Measurements from ENCODE around the gene EIF3D. TPM values are rescaled to one million over a fixed set of nuclear protein-coding genes. Genes with fewer than 3 reads are reported as not detected.

Gene EIF3D
- total and polyA plus RNA-seq, 2 of the 8 experiments (the other 6 are each of a cell fraction or from before 2014, with no cell fraction given) = 195 to 408 TPM

GRCh38 chr22:36571991-36572390 lies 43.0 kb upstream of the EIF3D start:
- H2BK5ac ChIP-seq (ENCODE audit: low read depth, low read length) = no peak overlapping the region
- H3K36me3 ChIP-seq (ENCODE audit: control insufficient read depth in 2 of 4, insufficient read depth in 4 of 4, low read length in 3 of 4) = no peaks in the 10 kb centered on the region
- CTCF ChIA-PET (ENCODE audit: partially characterized antibody) = no interaction called here
- no peak overlapping the region for H3K4ac ChIP-seq (replicated peaks; ENCODE audit: insufficient read length, low read depth, low read length)
- H3K79me2 ChIP-seq (ENCODE audit: control insufficient read depth in 1 of 2, insufficient read depth in 2 of 2, low read length in 2 of 2) = no peaks in the 10 kb centered on the region
- WGBS, 2 experiments (ENCODE audit: extremely low coverage in 1 of 2, insufficient coverage in 1 of 2, insufficient read length in 1 of 2, insufficient replicate concordance in 2 of 2, low coverage in 1 of 2, low lambda C conversion rate in 2 of 2, missing lambda C conversion rate in 1 of 2) = 98% methylated on average over 2 of the region's 2 CpGs; no CpG with 5 or more reads in 1 of the 2 experiments
- no peak overlapping the region for H2AK5ac ChIP-seq (ENCODE audit: low read depth, low read length)
- H2BK12ac ChIP-seq (ENCODE audit: low read depth, low read length) = no peak overlapping the region
- no peaks in the 10 kb centered on the region for H3K9me3 ChIP-seq (ENCODE audit: insufficient read depth in 2 of 2, low read depth in 1 of 2, low read length in 1 of 2)
- H4K20me1 ChIP-seq (replicated peaks in 1 of 2; ENCODE audit: control insufficient read depth in 1 of 2, insufficient read depth in 2 of 2, low read length in 2 of 2) = no peaks in the 10 kb centered on the region
- no peak overlapping the region for H3K56ac ChIP-seq (replicated peaks; ENCODE audit: insufficient read length, low read depth, low read length)
- H2BK120ac ChIP-seq (replicated peaks; ENCODE audit: low read depth, low read length) = no peak overlapping the region
- H2BK15ac ChIP-seq (ENCODE audit: low read length) = no peak overlapping the region
- no peak for FAIRE-seq
- no peak overlapping the region for H4K91ac ChIP-seq (replicated peaks; ENCODE audit: insufficient read length, low read length)
- no peak for DNase-seq (ENCODE audit: low read depth in 1 of 2, low spot score in 2 of 2)
- no peak overlapping the region for H2BK20ac ChIP-seq (ENCODE audit: low read length)
- POLR2A ChIA-PET (ENCODE audit: partially characterized antibody) = no interaction called here
- no peak overlapping the region for H3K27ac ChIP-seq (ENCODE audit: low read depth, low read length)
- H3K4me1 ChIP-seq (replicated peaks in 1 of 4; ENCODE audit: control insufficient read depth in 3 of 4, insufficient read depth in 4 of 4, low read length in 3 of 4) = peaks cover 0 to 5% (median 2%) of the 10 kb centered on the region in 4 experiments; a peak in 3 of 7 replicates
- no peak overlapping the region for H3K4me2 ChIP-seq (ENCODE audit: insufficient read depth in 1 of 2, low read depth in 2 of 2, low read length in 2 of 2)
- no peak overlapping the region for H3K18ac ChIP-seq (ENCODE audit: extremely low read depth, low read length)
- H4K5ac ChIP-seq (ENCODE audit: insufficient read length, low read depth, low read length) = no peak overlapping the region
- no peak overlapping the region for H3K14ac ChIP-seq (ENCODE audit: insufficient read length)
- no peak overlapping the region for H3K23ac ChIP-seq (ENCODE audit: insufficient read length)
- no peak overlapping the region for H2AFZ ChIP-seq (ENCODE audit: low read length)
- no peaks in the 10 kb centered on the region for H3K27me3 ChIP-seq (replicated peaks in 1 of 4; ENCODE audit: control insufficient read depth in 3 of 4, extremely low read depth in 1 of 4, insufficient read depth in 3 of 4, low read length in 3 of 4)
- no peaks in the 10 kb centered on the region for H3K23me2 ChIP-seq (ENCODE audit: low read depth, low read length)
- no peak overlapping the region for H3K4me3 ChIP-seq (ENCODE audit: extremely low read depth in 1 of 4, insufficient read depth in 2 of 4, low read depth in 3 of 4, low read length in 4 of 4)
- H4K8ac ChIP-seq (ENCODE audit: extremely low read depth, insufficient read depth, low read length) = no peak overlapping the region
- no peak overlapping the region for H3K9ac ChIP-seq (replicated peaks in 1 of 4; ENCODE audit: extremely low read depth in 1 of 4, low read depth in 3 of 4, low read length in 3 of 4)
- no peaks in the 10 kb centered on the region for H3K79me1 ChIP-seq (ENCODE audit: low read depth, low read length)
- no peak for TF ChIP-seq SAP30 (IDR thresholded peaks at IDR 0.05; ENCODE audit: insufficient read depth, insufficient replicate concordance, low read length)
- no peak for TF ChIP-seq BACH1 (IDR thresholded peaks at IDR 0.05; ENCODE audit: low read length)
- no peak for TF ChIP-seq SP4 (IDR thresholded peaks at IDR 0.05; ENCODE audit: low read length)
- TF ChIP-seq YY1 (IDR thresholded peaks at IDR 0.05; ENCODE audit: low read depth, low read length) = no peak
- no peak for TF ChIP-seq RFX5 (IDR thresholded peaks at IDR 0.05; ENCODE audit: borderline replicate concordance, low read depth, low read length)
- TF ChIP-seq EZH2 (IDR thresholded peaks at IDR 0.05; ENCODE audit: low read depth, low read length, severe bottlenecking) = no peak
- TF ChIP-seq CHD1 (IDR thresholded peaks at IDR 0.05; ENCODE audit: low read depth, low read length) = no peak
- TF ChIP-seq ATF2 (IDR thresholded peaks at IDR 0.05; ENCODE audit: low read length) = no peak
- TF ChIP-seq RAD21 (IDR thresholded peaks at IDR 0.05 in 1 of 2, conservative IDR thresholded peaks at IDR 0.05 in 1 of 2; ENCODE audit: low read depth in 2 of 2, low read length in 2 of 2) = no peak
- TF ChIP-seq RXRA (IDR thresholded peaks at IDR 0.05; ENCODE audit: insufficient read depth, low read depth, low read length) = no peak
- TF ChIP-seq CHD2 (IDR thresholded peaks at IDR 0.05; ENCODE audit: low read length) = no peak
- no peak for TF ChIP-seq SP1 (IDR thresholded peaks at IDR 0.05; ENCODE audit: low read depth, low read length)
- no peak for TF ChIP-seq SIN3A (conservative IDR thresholded peaks at IDR 0.05 in 1 of 2, IDR thresholded peaks at IDR 0.05 in 1 of 2; ENCODE audit: low read depth in 1 of 2, low read length in 2 of 2)
